ENCODE measurements around the gene KCTD7. TPM values are rescaled to one million over a fixed set of nuclear protein-coding genes. Genes with fewer than 3 reads are reported as not detected.
"Not testable (repeated sequence)": the region's sequence is repeated elsewhere in the genome, so short reads cannot be mapped to it uniquely, and the experiment has no call there.

KCTD7 gene
- total RNA-seq, 2 donors from 2014 or later = 8.6 to 10.0 TPM

- TF ChIP-seq, protein P1, sequence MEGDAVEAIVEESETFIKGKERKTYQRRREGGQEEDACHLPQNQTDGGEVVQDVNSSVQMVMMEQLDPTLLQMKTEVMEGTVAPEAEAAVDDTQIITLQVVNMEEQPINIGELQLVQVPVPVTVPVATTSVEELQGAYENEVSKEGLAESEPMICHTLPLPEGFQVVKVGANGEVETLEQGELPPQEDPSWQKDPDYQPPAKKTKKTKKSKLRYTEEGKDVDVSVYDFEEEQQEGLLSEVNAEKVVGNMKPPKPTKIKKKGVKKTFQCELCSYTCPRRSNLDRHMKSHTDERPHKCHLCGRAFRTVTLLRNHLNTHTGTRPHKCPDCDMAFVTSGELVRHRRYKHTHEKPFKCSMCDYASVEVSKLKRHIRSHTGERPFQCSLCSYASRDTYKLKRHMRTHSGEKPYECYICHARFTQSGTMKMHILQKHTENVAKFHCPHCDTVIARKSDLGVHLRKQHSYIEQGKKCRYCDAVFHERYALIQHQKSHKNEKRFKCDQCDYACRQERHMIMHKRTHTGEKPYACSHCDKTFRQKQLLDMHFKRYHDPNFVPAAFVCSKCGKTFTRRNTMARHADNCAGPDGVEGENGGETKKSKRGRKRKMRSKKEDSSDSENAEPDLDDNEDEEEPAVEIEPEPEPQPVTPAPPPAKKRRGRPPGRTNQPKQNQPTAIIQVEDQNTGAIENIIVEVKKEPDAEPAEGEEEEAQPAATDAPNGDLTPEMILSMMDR (IDR thresholded peaks at IDR 0.05) = no peak
- DNase-seq (ENCODE audit: low spot score) = no peak
- H3K27ac ChIP-seq = no peak overlapping the region
Measured at GRCh38 chr7:66687186-66687585, 58.5 kb downstream of the KCTD7 start.

GRCh38 chr7:66687672-66688071 lies 59.0 kb downstream of the KCTD7 start:
- H3K27me3 ChIP-seq; H3K9me3 ChIP-seq; H3K27ac ChIP-seq; DNase-seq (ENCODE audit: low spot score); H3K36me3 ChIP-seq; H3K4me3 ChIP-seq: not testable (repeated sequence)
- H3K4me1 ChIP-seq = peaks cover 0 to 11% of the 10 kb centered on the region in 2 donors

More at GRCh38 chr7:66687186-66687585, 58.5 kb downstream of the KCTD7 start:
- peaks cover 0 to 11% of the 10 kb centered on the region in 2 donors for H3K4me1 ChIP-seq
- H3K36me3 ChIP-seq = no peaks in the 10 kb centered on the region
- no peaks in the 10 kb centered on the region for H3K27me3 ChIP-seq
- no peaks in the 10 kb centered on the region for H3K9me3 ChIP-seq
- H3K4me3 ChIP-seq = no peak overlapping the region

- Histone ChIP-seq H3K9me3 (no peaks in the 10 kb centered on the region), H3K4me3 (no peak overlapping the region), H3K27me3 (no peaks in the 10 kb centered on the region), H3K4me1 (peaks cover 0 to 5% of the 10 kb centered on the region in 2 donors), H3K27ac (no peak overlapping the region), H3K36me3 (no peaks in the 10 kb centered on the region)
- TF ChIP-seq, protein P1 (IDR thresholded peaks at IDR 0.05) = no peak
- DNase-seq (ENCODE audit: low spot score) = no peak
Measured at GRCh38 chr7:66689081-66689480, 60.4 kb downstream of the KCTD7 start.

DNA sequence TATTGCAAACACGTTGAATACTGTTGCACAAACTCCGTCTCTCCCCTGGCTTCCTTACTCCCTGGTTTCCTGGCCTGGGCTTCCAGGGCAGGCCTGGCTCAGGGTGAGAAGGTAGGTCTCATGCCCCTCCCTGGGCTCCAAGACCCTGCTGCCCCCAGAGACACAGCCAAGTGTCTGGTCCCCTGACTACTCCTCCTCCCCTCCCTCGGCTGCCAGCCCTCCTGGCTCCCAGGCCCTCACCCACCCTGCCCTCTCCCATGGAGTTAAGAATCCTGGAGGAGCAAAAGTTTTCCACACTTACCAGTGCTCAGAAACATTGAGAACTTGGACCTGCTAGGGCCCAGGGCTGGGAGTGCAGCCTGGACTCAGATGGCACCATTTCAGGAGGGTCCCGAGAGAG lies 64.7 kb downstream of the KCTD7 start:
- no peak for DNase-seq (ENCODE audit: low spot score)
- H3K4me3 ChIP-seq = no peak overlapping the region
- no peak overlapping the region for H3K27ac ChIP-seq
- TF ChIP-seq, protein P1 (IDR thresholded peaks at IDR 0.05) = no peak
- H3K4me1 ChIP-seq = peaks cover 0 to 16% of the 10 kb centered on the region in 2 donors
- H3K9me3 ChIP-seq = no peaks in the 10 kb centered on the region
- no peaks in the 10 kb centered on the region for H3K36me3 ChIP-seq
- H3K27me3 ChIP-seq = no peaks in the 10 kb centered on the region

Other genes with a start within 250 kb of the KCTD7 start
- gene RABGEF1, start 111.9 kb downstream of the KCTD7 start, total RNA-seq = 10 to 100 TPM; 16.3 to 25.5 TPM